Neural cell (in vitro differentiated cells): ENCODE measurements around the gene TRPV5. TPM values are rescaled to one million over a fixed set of nuclear protein-coding genes. Genes with fewer than 3 reads are reported as not detected.

Experiments used
- H2AFZ ChIP-seq: fragments of 200-600, 300-800 bp; sonication (generic), shearing (Covaris generic); 2 replicates; pipeline ENCODE4 v1.6.0; 2014; ENCODE audit warnings: low read depth, mild to moderate bottlenecking, antibody characterized with exemption, low read length, moderate library complexity
- H3F3A ChIP-seq: fragments of 200-600 bp; shearing (Covaris generic); 2 replicates; pipeline ENCODE4 v1.6.1; 2016; ENCODE audit warnings: mild to moderate bottlenecking, moderate library complexity, mixed read lengths, antibody characterized with exemption, low read length; ENCODE audit not compliant: insufficient read depth, poor library complexity, severe bottlenecking
- H3K27ac ChIP-seq: fragments of 200-600, 300-800 bp; sonication (generic), shearing (Covaris generic); 2 replicates; pipeline ENCODE4 v1.5.1; 2014; ENCODE audit warnings: mild to moderate bottlenecking, low read length, moderate library complexity
- H3K27me3 ChIP-seq: fragments of 300-800, 200-600 bp; sonication (generic), shearing (Covaris generic); 2 replicates; pipeline ENCODE4 v1.6.0; 2014; ENCODE audit warnings: mild to moderate bottlenecking, low read depth, low read length, moderate library complexity; ENCODE audit not compliant: insufficient read depth
- H3K36me3 ChIP-seq: fragments of 300-800, 200-600 bp; sonication (generic), shearing (Covaris generic); 2 replicates; pipeline ENCODE4 v1.5.1; 2014; ENCODE audit warnings: mild to moderate bottlenecking, antibody characterized with exemption, low read length, moderate library complexity; ENCODE audit not compliant: insufficient read depth
- H3K4me2 ChIP-seq: fragments of 300-800, 200-600 bp; sonication (generic), shearing (Covaris generic); 2 replicates; pipeline ENCODE4 v1.6.0; 2014; ENCODE audit warnings: mild to moderate bottlenecking, low read length
- H3K4me3 ChIP-seq: fragments of 300-800, 200-600 bp; sonication (generic), shearing (Covaris generic); 2 replicates; pipeline ENCODE4 v1.5.1; 2014; ENCODE audit warnings: mild to moderate bottlenecking, low read length, moderate library complexity
- H3K79me2 ChIP-seq: fragments of 200-600 bp; shearing (Covaris generic); replicated peaks from 2 replicates; pipeline ENCODE4 v1.6.0; 2014; ENCODE audit warnings: mild to moderate bottlenecking, low read length, moderate library complexity; ENCODE audit not compliant: insufficient read depth
- H3K9ac ChIP-seq: fragments of 300-800, 200-600 bp; sonication (generic), shearing (Covaris generic); 2 replicates; pipeline ENCODE4 v1.6.1; 2016; ENCODE audit warnings: mild to moderate bottlenecking, low read length, mixed read lengths
- H3K9me2 ChIP-seq: fragments of 200-600 bp; shearing (Covaris generic); 2 replicates; pipeline ENCODE4 v1.6.1; 2016; ENCODE audit warnings: mild to moderate bottlenecking, low read length, mixed read lengths; ENCODE audit not compliant: insufficient read depth
- H3K9me3 ChIP-seq: fragments of 200-600, 300-800 bp; sonication (generic), shearing (Covaris generic); 2 replicates; pipeline ENCODE4 v1.6.1; 2016; ENCODE audit warnings: mild to moderate bottlenecking, mixed run types, low read length, moderate library complexity, mixed read lengths
- H4K20me1 ChIP-seq: fragments of 200-600 bp; shearing (Covaris generic); 2 replicates; pipeline ENCODE4 v1.6.1; 2016; ENCODE audit warnings: mild to moderate bottlenecking, mixed run types; ENCODE audit not compliant: insufficient read depth
- CTCF ChIP-seq: fragments of 450-650 bp; IDR thresholded peaks from 2 replicates; pipeline ENCODE4 v1.5.1; 2014; ENCODE audit warnings: antibody characterized with exemption, mild to moderate bottlenecking, moderate library complexity; ENCODE audit not compliant: poor library complexity, severe bottlenecking
- EP300 ChIP-seq: fragments of 450-650 bp; conservative IDR thresholded peaks from 2 replicates; pipeline ENCODE4 v1.6.1; 2014; ENCODE audit warnings: antibody characterized with exemption, mild to moderate bottlenecking, moderate library complexity; ENCODE audit not compliant: poor library complexity, severe bottlenecking
- EZH2 ChIP-seq: fragments of 200-600, 300-800 bp; shearing (Covaris generic), sonication (generic); IDR thresholded peaks from 2 replicates; pipeline ENCODE4 v1.6.1; 2014; ENCODE audit warnings: antibody characterized with exemption, low read length, borderline replicate concordance, mild to moderate bottlenecking; ENCODE audit not compliant: insufficient read depth, poor library complexity, severe bottlenecking
- MXI1 ChIP-seq: fragments of 450-650 bp; conservative IDR thresholded peaks from 2 replicates; pipeline ENCODE4 v1.6.1; 2014; ENCODE audit warnings: antibody characterized with exemption, mild to moderate bottlenecking; ENCODE audit not compliant: poor library complexity, severe bottlenecking
- POLR2AphosphoS5 ChIP-seq: IDR thresholded peaks from 2 replicates; pipeline ENCODE4 v1.6.1; 2012
- RAD21 ChIP-seq: fragments of 450-650 bp; conservative IDR thresholded peaks from 2 replicates; pipeline ENCODE4 v1.6.1; 2014; ENCODE audit warnings: antibody characterized with exemption, mild to moderate bottlenecking, moderate library complexity
- REST ChIP-seq: IDR thresholded peaks from 2 replicates; pipeline ENCODE4 v1.6.1; 2012; ENCODE audit warnings: borderline replicate concordance
- SMC3 ChIP-seq: fragments of 450-650 bp; conservative IDR thresholded peaks from 2 replicates; pipeline ENCODE4 v1.6.1; 2014; ENCODE audit warnings: antibody characterized with exemption, mild to moderate bottlenecking, moderate library complexity; ENCODE audit not compliant: poor library complexity
- TAF1 ChIP-seq: IDR thresholded peaks from 2 replicates; pipeline ENCODE4 v1.6.1; 2012; ENCODE audit warnings: low read depth
- polyA plus RNA-seq: library from polyadenylated mRNA; depleted of rRNA; stranded (reverse); fragments of >200 nt; gene quantifications from 2 replicates; pipeline ENCODE4 v1.2.3, GENCODE V29; 2014

The TRPV5 gene
- polyA plus RNA-seq, 1 donor from 2014 or later = not detected

- H4K20me1 ChIP-seq = no peaks in the 10 kb centered on the region
- no peaks in the 10 kb centered on the region for H3K79me2 ChIP-seq
- TF ChIP-seq SMC3 = no peak
- no peak for TF ChIP-seq REST
- TF ChIP-seq RAD21 = no peak
- TF ChIP-seq POLR2AphosphoS5 = no peak
- TF ChIP-seq EP300 = no peak
- no peak for TF ChIP-seq TAF1
- TF ChIP-seq EZH2 = no peak
- TF ChIP-seq CTCF = no peak
- no peak for TF ChIP-seq MXI1
- H3K36me3 ChIP-seq = no peaks in the 10 kb centered on the region
- H3K9me2 ChIP-seq = no peaks in the 10 kb centered on the region
- no peak overlapping the region for H3K4me2 ChIP-seq
- no peak overlapping the region for H3K9ac ChIP-seq
- no peak overlapping the region for H2AFZ ChIP-seq
- no peaks in the 10 kb centered on the region for H3K9me3 ChIP-seq
- no peaks in the 10 kb centered on the region for H3F3A ChIP-seq
- H3K27me3 ChIP-seq = no peaks in the 10 kb centered on the region
- no peak overlapping the region for H3K27ac ChIP-seq
- no peak overlapping the region for H3K4me3 ChIP-seq
Measured at GRCh38 chr7:142883145-142883544, 50.4 kb downstream of the TRPV5 start.

- H3K9me2 ChIP-seq = no peaks in the 10 kb centered on the region
- no peak overlapping the region for H2AFZ ChIP-seq
- no peaks in the 10 kb centered on the region for H3F3A ChIP-seq
- H4K20me1 ChIP-seq = no peaks in the 10 kb centered on the region
- H3K27me3 ChIP-seq = no peaks in the 10 kb centered on the region
- H3K36me3 ChIP-seq = no peaks in the 10 kb centered on the region
- no peak overlapping the region for H3K4me3 ChIP-seq
- no peaks in the 10 kb centered on the region for H3K79me2 ChIP-seq
- no peak for TF ChIP-seq EZH2
- no peak for TF ChIP-seq TAF1
- no peak for TF ChIP-seq CTCF
- TF ChIP-seq RAD21 = no peak
- TF ChIP-seq POLR2AphosphoS5 = no peak
- no peaks in the 10 kb centered on the region for H3K9me3 ChIP-seq
- no peak overlapping the region for H3K9ac ChIP-seq
- H3K27ac ChIP-seq = no peak overlapping the region
- H3K4me2 ChIP-seq = no peak overlapping the region
Measured at GRCh38 chr7:142882338-142882678, 51.2 kb downstream of the TRPV5 start.
